Osteocyte (in vitro differentiated cells): Measurements from ENCODE around the gene RARB. TPM values are rescaled to one million over a fixed set of nuclear protein-coding genes. Genes with fewer than 3 reads are reported as not detected.

ENCODE experiments used
- DNase-seq: peaks from one replicate; pipeline ENCODE4 v3.0.0; 2021; ENCODE audit warnings: mixed read lengths; ENCODE audit not compliant: unreplicated experiment; ENCODE audit errors: extremely low spot score
- H3K27ac Mint-ChIP-seq: one replicate; pipeline ENCODE4 v1.8.0; 2021; ENCODE audit warnings: mild to moderate bottlenecking, mixed read lengths; ENCODE audit not compliant: unreplicated experiment
- H3K27me3 Mint-ChIP-seq: one replicate; pipeline ENCODE4 v1.8.0; 2021; ENCODE audit warnings: mixed read lengths; ENCODE audit not compliant: unreplicated experiment
- H3K36me3 Mint-ChIP-seq: one replicate; pipeline ENCODE4 v1.8.0; 2021; ENCODE audit warnings: mixed read lengths; ENCODE audit not compliant: unreplicated experiment
- H3K4me1 Mint-ChIP-seq: one replicate; pipeline ENCODE4 v1.8.0; 2021; ENCODE audit warnings: mixed read lengths; ENCODE audit not compliant: unreplicated experiment
- H3K4me3 Mint-ChIP-seq: one replicate; pipeline ENCODE4 v1.8.0; 2021; ENCODE audit warnings: mild to moderate bottlenecking, moderate library complexity, mixed read lengths; ENCODE audit not compliant: unreplicated experiment
- H3K9me3 Mint-ChIP-seq: one replicate; pipeline ENCODE4 v1.8.0; 2021; ENCODE audit warnings: mixed read lengths; ENCODE audit not compliant: unreplicated experiment
- total RNA-seq: library from RNA; stranded (reverse); gene quantifications from 2 replicates; pipeline ENCODE4 v1.2.1, GENCODE V29; 2021
- TF ChIP-seq, protein P1 (sequence below): fragments of 200-600 bp; sonication (generic); IDR thresholded peaks from 2 replicates; pipeline ENCODE4 v1.5.0; 2021; ENCODE audit warnings: antibody characterized with exemption, mild to moderate bottlenecking, moderate library complexity

RARB gene
- total RNA-seq, 1 donor from 2014 or later = 4.8 TPM

DNA sequence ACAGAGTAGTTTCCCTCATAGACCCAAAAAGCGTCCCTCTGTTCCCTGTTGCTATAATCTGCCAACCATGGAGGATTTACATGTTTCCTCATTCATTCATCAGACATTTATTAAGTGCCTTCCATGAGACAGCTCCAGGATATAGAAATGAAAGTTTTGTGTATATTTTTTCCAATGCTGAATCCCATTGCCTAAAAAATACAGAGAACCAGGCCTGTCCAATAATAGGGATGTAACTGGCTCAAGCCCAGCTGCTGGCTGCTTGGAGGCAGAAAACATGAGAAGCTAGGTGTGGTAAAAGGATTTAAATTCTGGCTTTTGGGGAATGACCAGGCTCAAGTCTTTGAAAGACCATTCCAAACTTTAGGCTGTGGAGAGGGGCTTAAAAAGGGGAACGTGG lies 41.5 kb downstream of the RARB start:
- Mint-ChIP-seq H3K27ac (peak overlapping the region; percentile 96), H3K36me3 (no peaks in the 10 kb centered on the region), H3K4me1 (peaks cover 77% of the 10 kb centered on the region), H3K9me3 (no peaks in the 10 kb centered on the region), H3K4me3 (no peak overlapping the region), H3K27me3 (no peaks in the 10 kb centered on the region)
- DNase-seq = no peak
- TF ChIP-seq, protein P1, sequence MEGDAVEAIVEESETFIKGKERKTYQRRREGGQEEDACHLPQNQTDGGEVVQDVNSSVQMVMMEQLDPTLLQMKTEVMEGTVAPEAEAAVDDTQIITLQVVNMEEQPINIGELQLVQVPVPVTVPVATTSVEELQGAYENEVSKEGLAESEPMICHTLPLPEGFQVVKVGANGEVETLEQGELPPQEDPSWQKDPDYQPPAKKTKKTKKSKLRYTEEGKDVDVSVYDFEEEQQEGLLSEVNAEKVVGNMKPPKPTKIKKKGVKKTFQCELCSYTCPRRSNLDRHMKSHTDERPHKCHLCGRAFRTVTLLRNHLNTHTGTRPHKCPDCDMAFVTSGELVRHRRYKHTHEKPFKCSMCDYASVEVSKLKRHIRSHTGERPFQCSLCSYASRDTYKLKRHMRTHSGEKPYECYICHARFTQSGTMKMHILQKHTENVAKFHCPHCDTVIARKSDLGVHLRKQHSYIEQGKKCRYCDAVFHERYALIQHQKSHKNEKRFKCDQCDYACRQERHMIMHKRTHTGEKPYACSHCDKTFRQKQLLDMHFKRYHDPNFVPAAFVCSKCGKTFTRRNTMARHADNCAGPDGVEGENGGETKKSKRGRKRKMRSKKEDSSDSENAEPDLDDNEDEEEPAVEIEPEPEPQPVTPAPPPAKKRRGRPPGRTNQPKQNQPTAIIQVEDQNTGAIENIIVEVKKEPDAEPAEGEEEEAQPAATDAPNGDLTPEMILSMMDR = no peak

DNA sequence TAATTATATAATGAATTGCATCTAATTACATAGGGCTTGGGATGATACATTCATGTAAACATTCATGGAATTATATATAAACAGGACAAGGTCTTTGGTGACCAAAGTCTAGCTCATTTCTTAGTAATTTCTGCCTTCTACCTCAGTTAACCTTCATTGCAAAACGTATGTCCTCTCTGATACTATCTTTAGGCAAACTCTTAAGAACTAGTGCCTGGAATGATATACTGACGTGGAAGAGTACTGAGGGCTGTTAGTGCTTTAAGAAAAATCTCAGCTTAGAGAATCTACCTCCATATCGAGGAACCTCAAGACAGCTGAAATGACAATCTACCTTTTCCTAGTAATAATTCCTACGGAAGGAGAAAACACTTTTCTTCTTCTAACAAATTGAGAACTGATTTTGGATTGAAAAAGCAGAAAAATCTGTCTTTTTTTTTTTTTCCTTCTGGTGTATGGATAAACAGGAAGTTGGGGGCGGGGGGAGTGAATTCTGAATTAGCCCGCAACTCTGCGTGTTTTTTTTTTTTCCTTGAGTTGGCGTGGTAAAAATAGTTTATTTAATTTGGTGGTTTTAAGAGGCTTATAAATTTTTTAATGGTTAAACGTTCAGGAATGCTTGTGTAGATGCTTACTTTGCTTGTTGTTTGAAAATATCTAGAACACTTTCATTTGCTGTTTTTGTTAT lies 43.2 kb downstream of the RARB start:
- Mint-ChIP-seq H3K9me3 (no peaks in the 10 kb centered on the region), H3K27me3 (no peaks in the 10 kb centered on the region), H3K27ac (peak overlapping the region; percentile 89), H3K4me3 (peak overlapping the region; percentile 41), H3K4me1 (peaks cover 74% of the 10 kb centered on the region), H3K36me3 (peaks cover 2% of the 10 kb centered on the region)
- TF ChIP-seq, protein P1 = no peak
- DNase-seq = no peak

DNA sequence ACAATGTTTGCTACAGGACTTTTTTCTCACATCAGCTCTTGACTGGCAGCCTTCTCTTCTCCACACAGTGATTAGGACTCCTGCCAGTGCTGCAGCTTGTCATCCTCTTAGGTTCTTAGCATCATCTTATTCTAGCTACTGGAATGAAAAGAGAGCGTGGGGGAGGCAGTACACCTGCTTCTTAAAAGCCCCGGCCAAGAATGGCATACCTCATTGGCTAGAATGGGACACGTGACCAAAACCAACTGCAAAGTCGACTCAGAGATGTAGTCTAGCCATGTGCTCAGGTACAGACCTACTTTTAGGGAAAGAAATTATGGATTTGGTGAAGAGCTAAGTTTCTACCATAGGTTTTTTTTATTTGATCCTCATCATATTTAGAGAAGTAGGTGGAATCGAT lies 44.1 kb downstream of the RARB start:
- Mint-ChIP-seq H3K9me3 (no peaks in the 10 kb centered on the region), H3K4me1 (peaks cover 79% of the 10 kb centered on the region), H3K27ac (peak overlapping the region; percentile 89), H3K27me3 (no peaks in the 10 kb centered on the region), H3K36me3 (peaks cover 3% of the 10 kb centered on the region), H3K4me3 (no peak overlapping the region)
- TF ChIP-seq, protein P1 = no peak
- DNase-seq = no peak

DNA sequence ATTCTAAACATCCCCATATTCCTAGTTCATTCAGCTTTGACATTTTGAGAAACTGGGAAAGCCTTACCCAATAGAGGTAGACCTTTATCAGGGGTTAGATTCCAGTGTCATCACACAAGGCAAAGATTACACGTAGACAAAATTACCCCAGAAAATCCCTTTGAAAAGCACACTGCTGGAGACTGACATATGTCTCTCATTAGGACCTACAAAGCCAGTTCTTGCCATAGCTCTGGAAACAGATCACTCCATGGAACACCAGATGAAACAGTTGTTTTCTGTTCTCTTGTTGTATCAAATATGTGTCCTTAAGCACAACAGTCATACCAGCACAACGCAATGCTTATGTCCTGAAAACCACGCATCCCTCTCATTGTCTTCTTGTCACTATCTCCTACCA lies 44.7 kb downstream of the RARB start:
- DNase-seq = no peak

DNA sequence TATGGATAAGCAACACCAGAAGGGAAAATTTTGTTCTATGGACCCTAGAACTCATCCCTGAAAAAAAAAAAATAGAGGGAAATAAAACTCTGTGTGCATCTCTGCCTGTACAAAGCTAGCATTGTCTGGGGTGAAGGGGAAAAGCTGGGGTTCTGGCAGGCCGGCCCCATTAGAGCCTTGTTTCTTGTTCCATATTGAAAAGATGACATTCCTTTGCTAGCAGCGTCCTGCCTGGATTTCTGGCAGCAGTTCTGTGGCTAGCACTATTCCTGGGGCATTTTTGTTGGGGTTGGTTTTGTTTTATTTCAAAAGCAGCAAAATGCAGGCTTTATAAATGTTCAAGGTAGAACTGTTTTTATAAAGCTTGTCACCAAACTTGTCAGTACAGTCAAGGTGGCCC lies 45.2 kb downstream of the RARB start:
- Mint-ChIP-seq H3K4me3 (peak overlapping the region; percentile 20), H3K4me1 (peaks cover 88% of the 10 kb centered on the region), H3K27me3 (no peaks in the 10 kb centered on the region), H3K36me3 (peaks cover 3% of the 10 kb centered on the region), H3K27ac (peak overlapping the region; percentile 89), H3K9me3 (no peaks in the 10 kb centered on the region)
- TF ChIP-seq, protein P1 = no peak
- no peak for DNase-seq

More for the DNA sequence above, 44.7 kb downstream of the RARB start:
- Mint-ChIP-seq H3K4me3 (peak overlapping the region; percentile 20), H3K27ac (peak overlapping the region; percentile 89), H3K4me1 (peaks cover 84% of the 10 kb centered on the region), H3K9me3 (no peaks in the 10 kb centered on the region), H3K27me3 (no peaks in the 10 kb centered on the region), H3K36me3 (peaks cover 3% of the 10 kb centered on the region)
- TF ChIP-seq, protein P1 = no peak
